NCI-H2196 treated with DMSO at 0.1 percent for 48 hours (cell line): ENCODE measurements around the gene DNAH9.

Source experiments
- DNase-seq: peaks from one replicate; lab custom pipeline; 2025; ENCODE audit not compliant: unreplicated experiment; lab: John Stamatoyannopoulos, UW

DNAH9 gene

DNA sequence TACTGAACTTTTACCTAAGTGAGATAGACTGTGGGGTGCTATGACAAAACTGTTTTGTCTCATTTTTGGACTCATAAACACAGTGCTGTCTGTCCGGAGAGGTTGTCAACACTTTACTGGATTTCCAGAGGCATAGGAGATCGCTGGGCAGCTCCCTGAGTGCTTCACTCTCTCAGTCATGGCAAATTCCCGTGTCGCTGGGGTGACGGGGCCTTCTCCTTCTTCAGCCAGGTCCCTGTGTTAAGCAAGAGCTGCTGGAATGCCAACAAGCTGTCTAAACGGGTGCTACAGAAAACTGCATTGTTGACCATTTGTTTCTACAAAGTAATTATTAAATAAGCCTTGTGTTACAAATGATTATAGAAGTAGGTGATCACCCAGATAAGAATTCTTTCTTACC is 141.6 kb downstream of the DNAH9 start:
- no peak for DNase-seq

DNA sequence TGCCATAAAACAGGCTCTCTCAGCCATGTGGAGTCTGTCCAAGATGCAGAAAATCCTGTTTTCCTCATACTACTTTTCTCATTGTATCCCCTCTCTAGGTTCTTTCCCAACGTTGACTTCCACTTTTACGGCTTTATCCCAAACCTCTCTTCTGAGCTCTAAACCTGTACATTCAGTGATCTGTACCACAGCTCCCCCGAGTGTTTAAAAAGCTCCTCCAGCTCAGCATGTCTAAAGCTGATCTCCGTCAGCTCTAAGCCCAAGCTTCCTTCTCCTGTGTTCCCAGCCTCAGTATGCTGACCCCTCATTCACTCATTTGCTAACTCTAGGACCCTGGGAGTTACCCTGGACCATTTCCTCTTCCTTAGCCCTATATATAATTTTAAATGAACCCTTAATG is 144.6 kb downstream of the DNAH9 start:
- DNase-seq = no peak

DNA sequence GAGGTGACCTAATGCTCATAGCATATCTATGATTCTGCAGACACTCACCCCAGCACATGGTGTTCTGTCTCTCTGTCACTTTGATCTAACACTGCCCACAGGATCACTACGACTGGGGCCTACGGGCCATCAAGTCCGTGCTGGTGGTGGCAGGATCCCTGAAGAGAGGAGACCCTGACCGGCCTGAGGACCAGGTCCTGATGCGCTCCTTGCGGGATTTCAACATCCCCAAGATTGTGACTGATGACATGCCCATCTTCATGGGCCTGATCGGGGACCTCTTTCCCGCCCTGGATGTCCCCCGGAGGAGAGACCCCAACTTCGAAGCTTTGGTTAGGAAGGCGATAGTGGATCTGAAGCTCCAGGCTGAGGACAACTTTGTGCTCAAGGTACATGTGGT is 146.4 kb downstream of the DNAH9 start:
- no peak for DNase-seq

- no peak for DNase-seq
Observed at GRCh38 chr17:11747441-11747840, 149.2 kb downstream of the DNAH9 start.

GRCh38 chr17:11757815-11758214 is 159.5 kb downstream of the DNAH9 start:
- DNase-seq = no peak

DNA sequence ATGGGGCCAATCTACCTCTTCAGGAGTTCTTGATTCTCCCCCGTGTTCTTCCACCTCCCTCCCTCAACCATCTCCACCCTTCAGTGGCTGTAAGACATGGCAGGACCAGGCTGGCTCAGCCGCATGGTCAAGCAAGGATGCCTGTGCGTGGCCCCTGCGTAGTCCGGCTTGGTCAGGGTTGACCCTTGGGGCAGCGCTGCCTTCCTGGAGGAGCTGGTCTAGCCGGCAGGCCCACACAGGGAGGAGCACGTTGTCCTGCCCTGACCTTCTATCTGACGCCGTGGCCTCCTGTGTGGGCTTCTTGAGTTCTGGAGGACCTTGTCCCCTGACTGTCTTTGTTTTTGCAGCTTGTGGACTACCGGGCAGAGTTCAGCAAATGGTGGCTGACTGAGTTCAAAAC is 169.8 kb downstream of the DNAH9 start:
- DNase-seq = no peak

DNA sequence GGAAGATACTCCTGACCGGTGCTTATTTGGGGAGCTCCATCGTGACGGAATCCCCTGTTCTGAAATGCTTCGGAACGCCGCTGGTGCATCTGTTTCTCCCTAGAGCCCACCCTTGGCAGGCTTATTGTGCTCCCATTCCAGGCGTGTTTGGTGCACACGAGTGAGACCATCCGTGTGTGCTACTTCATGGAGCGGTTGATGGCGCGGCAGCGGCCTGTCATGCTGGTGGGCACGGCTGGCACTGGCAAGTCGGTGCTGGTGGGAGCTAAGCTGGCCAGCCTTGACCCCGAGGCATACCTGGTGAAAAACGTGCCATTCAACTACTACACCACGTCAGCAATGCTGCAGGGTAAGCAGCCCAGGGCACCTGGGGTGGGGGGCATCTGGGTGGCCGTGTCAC is 170.7 kb downstream of the DNAH9 start:
- DNase-seq = no peak

GRCh38 chr17:11772031-11772430 is 173.8 kb downstream of the DNAH9 start:
- DNase-seq = no peak

- DNase-seq = no peak
Observed at GRCh38 chr17:11779892-11780291, 181.6 kb downstream of the DNAH9 start.

DNA sequence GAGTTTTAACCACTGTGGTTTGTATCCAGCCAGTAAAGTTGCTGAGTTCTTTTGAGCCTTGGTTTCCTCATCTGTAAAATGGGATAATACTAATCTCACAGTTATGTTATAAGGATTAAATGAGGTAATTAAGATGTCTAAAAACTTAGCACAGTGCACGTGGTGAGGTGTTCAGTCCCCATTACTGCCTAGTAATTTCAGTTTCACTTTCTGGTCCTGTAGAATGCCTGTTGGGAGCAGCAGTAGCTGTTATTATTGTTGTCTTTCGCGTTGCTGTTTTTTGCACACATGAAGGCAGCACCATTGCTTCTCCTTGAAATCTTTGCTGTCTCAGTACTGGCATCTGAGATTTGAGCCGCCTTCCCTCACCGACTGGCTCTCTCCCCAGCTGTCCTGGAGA is 182.4 kb downstream of the DNAH9 start:
- no peak for DNase-seq

DNA sequence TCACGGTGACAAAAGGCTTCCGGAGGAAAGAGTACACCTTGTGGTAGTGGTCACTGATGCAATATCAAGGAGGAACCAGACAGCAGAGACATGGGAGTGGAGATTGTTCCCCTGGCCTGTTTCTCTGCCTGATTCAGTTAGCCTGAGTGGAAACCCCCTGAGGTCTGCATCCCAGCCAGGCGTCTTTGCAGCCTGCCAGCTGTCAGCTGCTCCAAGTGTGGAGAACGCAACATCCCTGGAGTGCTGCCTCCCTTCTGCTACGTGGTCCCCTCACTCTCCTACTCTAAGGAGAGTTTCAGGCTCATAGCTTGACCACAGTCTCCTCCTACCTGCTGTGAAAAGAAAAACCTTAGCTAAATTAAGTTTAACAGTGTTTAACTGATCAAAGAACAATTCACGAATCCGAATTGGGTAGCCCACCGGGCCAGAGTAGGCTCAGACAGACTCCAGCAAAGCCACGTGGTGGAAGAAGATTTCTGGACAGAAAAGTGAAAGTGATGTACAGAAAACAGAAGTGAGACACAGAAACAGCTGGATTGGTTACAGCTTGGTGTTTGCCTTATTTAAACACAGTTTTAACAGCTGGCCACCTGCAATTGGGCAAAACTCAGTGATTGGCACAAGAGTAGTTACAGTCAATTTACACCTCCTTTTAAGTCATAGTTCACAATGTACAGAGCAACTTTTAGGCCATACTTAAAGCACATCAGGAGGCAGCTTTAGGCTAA is 188.6 kb downstream of the DNAH9 start:
- DNase-seq = no peak

GRCh38 chr17:11795906-11796305 is 197.6 kb downstream of the DNAH9 start:
- DNase-seq = no peak

DNA sequence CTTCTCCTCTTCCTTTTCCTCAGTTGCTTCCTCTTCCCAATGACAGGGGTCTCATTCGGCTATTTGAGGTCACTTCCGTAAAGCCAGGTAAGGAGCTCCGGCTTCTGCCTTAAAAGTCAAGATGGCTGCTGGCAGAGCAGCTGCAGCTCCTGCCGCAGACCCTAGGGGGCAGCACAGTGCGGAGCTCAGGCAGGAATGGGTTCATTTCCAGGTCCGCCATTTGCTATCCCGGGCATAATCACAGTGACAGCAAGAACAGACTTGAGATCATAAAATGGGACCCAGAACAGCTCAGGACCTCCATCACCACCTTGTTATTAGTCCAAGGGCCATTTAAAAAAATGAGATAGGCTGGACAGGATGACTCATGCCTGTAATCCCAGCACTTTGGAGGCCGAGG is 199.5 kb downstream of the DNAH9 start:
- DNase-seq = no peak

GRCh38 chr17:11803231-11803969 is 205.1 kb downstream of the DNAH9 start:
- no peak for DNase-seq

DNA sequence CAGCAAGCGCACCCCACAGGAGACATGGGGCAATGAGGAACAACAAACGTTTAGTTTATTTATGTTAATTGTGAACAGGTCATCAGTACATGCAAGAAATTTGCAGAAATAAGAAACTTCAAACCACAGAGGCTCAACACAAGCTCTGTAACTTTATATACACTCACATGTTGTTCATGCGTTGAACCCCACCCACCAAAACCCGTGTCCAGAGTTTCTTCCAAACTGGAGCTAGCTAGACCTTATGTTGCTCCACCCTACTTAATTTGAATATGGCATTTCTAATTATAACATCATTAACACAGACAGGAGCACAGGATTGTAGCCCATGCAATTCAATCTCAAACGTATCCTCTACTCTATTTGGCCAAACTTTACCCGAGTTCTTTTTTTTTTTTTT is 206.9 kb downstream of the DNAH9 start:
- DNase-seq = no peak

DNA sequence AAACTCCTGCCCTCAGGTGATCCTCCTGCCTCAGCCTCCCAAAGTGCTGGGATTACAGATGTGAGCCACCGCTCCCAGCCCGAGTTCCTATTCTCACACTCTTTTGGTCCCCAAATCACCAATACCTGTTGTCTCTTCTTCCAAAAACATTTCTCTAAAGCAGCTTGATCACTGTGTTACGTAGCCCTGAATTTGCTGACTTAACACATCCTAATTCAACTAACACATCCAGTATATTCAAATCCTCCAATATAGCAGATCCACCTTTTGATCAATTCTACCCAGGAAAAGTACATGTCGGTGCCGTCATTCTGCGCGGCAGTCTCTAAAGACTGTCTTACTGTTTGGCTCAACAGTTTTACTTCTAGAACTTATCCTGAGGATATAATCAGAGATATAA is 207.7 kb downstream of the DNAH9 start:
- no peak for DNase-seq

GRCh38 chr17:11807606-11808005 is 209.3 kb downstream of the DNAH9 start:
- no peak for DNase-seq

- no peak for DNase-seq
Observed at GRCh38 chr17:11813278-11813677, 215.0 kb downstream of the DNAH9 start.

DNA sequence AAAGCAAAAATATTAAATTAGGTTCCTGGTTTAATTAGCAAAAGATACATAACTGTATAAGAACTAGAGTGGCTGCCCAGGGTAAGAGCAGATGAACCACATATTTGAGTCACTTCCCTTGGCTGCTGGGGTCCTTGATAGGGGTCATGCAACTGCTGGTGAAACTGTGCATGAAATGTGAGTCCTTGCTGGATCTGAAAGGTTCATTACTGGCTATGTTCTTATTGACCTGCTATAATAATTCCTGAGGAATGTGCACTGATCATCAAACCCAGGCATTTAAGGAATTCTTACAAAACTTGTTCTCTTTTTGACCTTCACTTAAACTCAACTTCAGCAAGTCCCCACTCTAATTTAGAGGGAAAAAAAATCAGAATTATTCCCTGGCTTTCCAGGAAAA is 215.6 kb downstream of the DNAH9 start:
- DNase-seq = no peak

GRCh38 chr17:11814655-11815262 is 216.5 kb downstream of the DNAH9 start:
- DNase-seq = no peak

- DNase-seq = no peak
Observed at GRCh38 chr17:11816409-11816808, 218.1 kb downstream of the DNAH9 start.

- no peak for DNase-seq
Observed at GRCh38 chr17:11823862-11824261, 225.6 kb downstream of the DNAH9 start.
